HCT116 (cell line): ENCODE measurements around the gene ARHGEF10L. TPM values are rescaled to one million over a fixed set of nuclear protein-coding genes. Genes with fewer than 3 reads are reported as not detected.

ENCODE experiments used
- ATAC-seq: fragments of 200-7000 bp; cut with Tn5 transposase; 2 replicates; pipeline ENCODE4 v1.9.1; 2020; ENCODE audit warnings: mild to moderate bottlenecking, moderate library complexity
- BruUV-seq: library from RNA; stranded (reverse); fragments of 400-500 nt; replicated peaks from 2 replicates; lab custom pipeline; 2021; lab: Mats Ljungman, UMichigan
- CTCF ChIA-PET: fragments of 300-600 bp; sonication (Branson Sonifier 250); formaldehyde crosslinking; loops from one replicate; lab custom pipeline; 2021; ENCODE audit warnings: antibody characterized with exemption; lab: Charles Lee
- POLR2A ChIA-PET: fragments of 300-600, 350-600 bp; sonication (Branson Sonifier 250); formaldehyde crosslinking; loops from one replicate; lab custom pipeline; 2021; ENCODE audit warnings: antibody characterized with exemption; lab: Charles Lee
- RAD21 ChIA-PET, 2 experiments: fragments of 300-600 bp; sonication (Branson Sonifier 250); formaldehyde crosslinking; loops; one replicate each; lab custom pipeline; 2023; ENCODE audit warnings: low total read pairs in 2 of 2; ENCODE audit not compliant: uncharacterized antibody in 2 of 2, unreplicated experiment in 2 of 2, low non-redundant PET in 1 of 2; lab: Charles Lee
- DNase-seq: peaks from one replicate; pipeline ENCODE4 v3.0.0-alpha.2; 2010; ENCODE audit warnings: low read depth, low spot score
- H2AFZ ChIP-seq: fragments of 200-600 bp; shearing (Covaris generic), sonication (generic); 2 replicates; pipeline ENCODE4 v1.6.1; 2017; ENCODE audit warnings: low read depth, mixed run types, mixed read lengths, antibody characterized with exemption, low read length; ENCODE audit not compliant: poor library complexity, severe bottlenecking
- H3K27ac ChIP-seq: 2 replicates; pipeline ENCODE4 v1.5.1; 2012; ENCODE audit warnings: low read depth, low read length
- H3K27me3 ChIP-seq: fragments of 200-600 bp; sonication (generic); 2 replicates; pipeline ENCODE4 v1.6.1; 2016; ENCODE audit warnings: mixed run types, low read length, mixed read lengths; ENCODE audit not compliant: insufficient read depth
- H3K36me3 ChIP-seq, 2 experiments: fragments of 200-500 bp in 1 of 2; fragments of 200-600 bp in 1 of 2; sonication (Bioruptor generic) in 1 of 2; sonication (generic) in 1 of 2; 2 replicates each; pipeline versions ENCODE4 v1.5.1 to v1.6.1; 2014 to 2016; ENCODE audit warnings: low read length in 2 of 2, inconsistent platforms in 1 of 2, mixed read lengths in 1 of 2, mixed run types in 1 of 2; ENCODE audit not compliant: insufficient read depth in 2 of 2, control insufficient read depth in 1 of 2
- H3K4me1 ChIP-seq, 2 experiments: fragments of 200-600 bp in 1 of 2; sonication (generic) in 1 of 2; 2 replicates each; pipeline versions ENCODE4 v1.5.1 to v1.6.1; 2012 to 2017; ENCODE audit warnings: low read length in 2 of 2, inconsistent platforms in 1 of 2, mild to moderate bottlenecking in 1 of 2, mixed read lengths in 1 of 2, mixed run types in 1 of 2, moderate library complexity in 1 of 2; ENCODE audit not compliant: insufficient read depth in 2 of 2, control insufficient read depth in 1 of 2
- H3K4me2 ChIP-seq: fragments of 200-600 bp; sonication (generic); 2 replicates; pipeline ENCODE4 v1.6.1; 2017; ENCODE audit warnings: mixed run types, low read length, mixed read lengths
- H3K4me3 ChIP-seq, 2 experiments: fragments of 200-600 bp in 1 of 2; sonication (generic) in 1 of 2; replicated peaks in 1 of 2; 2 replicates each; pipeline ENCODE4 v1.5.1; 2011 to 2016; ENCODE audit warnings: low read length in 2 of 2, control low read depth in 1 of 2, low read depth in 1 of 2, mild to moderate bottlenecking in 1 of 2, mixed read lengths in 1 of 2, mixed run types in 1 of 2
- H3K79me2 ChIP-seq: fragments of 200-600 bp; sonication (generic); 2 replicates; pipeline ENCODE4 v1.6.1; 2017; ENCODE audit warnings: mild to moderate bottlenecking, mixed run types, low read length, moderate library complexity, mixed read lengths; ENCODE audit not compliant: insufficient read depth
- H3K9ac ChIP-seq: fragments of 200-600 bp; sonication (generic); 2 replicates; pipeline ENCODE4 v1.6.1; 2016; ENCODE audit warnings: low read length, mixed read lengths
- H3K9me2 ChIP-seq: fragments of 200-600 bp; sonication (generic), shearing (Covaris generic); 2 replicates; pipeline ENCODE4 v1.6.1; 2017; ENCODE audit warnings: mixed run types, mild to moderate bottlenecking, moderate library complexity; ENCODE audit not compliant: insufficient read depth
- H3K9me3 ChIP-seq, 2 experiments: fragments of 200-500 bp in 1 of 2; fragments of 200-600 bp in 1 of 2; sonication (Bioruptor generic) in 1 of 2; sonication (generic) in 1 of 2; 2 replicates each; pipeline ENCODE4 v1.6.1; 2014 to 2017; ENCODE audit warnings: low read length in 2 of 2, mixed read lengths in 2 of 2, inconsistent platforms in 1 of 2, low read depth in 1 of 2, mild to moderate bottlenecking in 1 of 2, mixed run types in 1 of 2, moderate library complexity in 1 of 2; ENCODE audit not compliant: control insufficient read depth in 1 of 2, insufficient read depth in 1 of 2
- H4K20me1 ChIP-seq: fragments of 200-600 bp; sonication (generic), shearing (Covaris generic); 2 replicates; pipeline ENCODE4 v1.6.1; 2017; ENCODE audit warnings: mixed run types, mild to moderate bottlenecking, moderate library complexity; ENCODE audit not compliant: insufficient read depth
- ATF3 ChIP-seq: IDR thresholded peaks from 2 replicates; pipeline ENCODE4 v1.6.1; 2012
- CBX3 ChIP-seq: IDR thresholded peaks from 2 replicates; pipeline ENCODE4 v1.6.1; 2012; ENCODE audit warnings: low read depth
- CEBPB ChIP-seq: IDR thresholded peaks from 2 replicates; pipeline ENCODE4 v1.6.1; 2012; ENCODE audit warnings: low read depth
- EGR1 ChIP-seq: IDR thresholded peaks from 2 replicates; pipeline ENCODE4 v1.6.1; 2012; ENCODE audit warnings: low read depth
- JUND ChIP-seq: IDR thresholded peaks from 2 replicates; pipeline ENCODE4 v1.6.1; 2012
- MAX ChIP-seq: IDR thresholded peaks from 2 replicates; pipeline ENCODE4 v1.6.1; 2012
- SRF ChIP-seq: IDR thresholded peaks from 2 replicates; pipeline ENCODE4 v1.6.1; 2012; ENCODE audit warnings: low read depth
- TCF7L2 ChIP-seq: IDR thresholded peaks from 2 replicates; pipeline ENCODE4 v1.7.0; 2011; ENCODE audit warnings: borderline replicate concordance, inconsistent platforms; ENCODE audit not compliant: insufficient read depth, insufficient read length; ENCODE audit errors: extremely low read depth
- YY1 ChIP-seq: IDR thresholded peaks from 2 replicates; pipeline ENCODE4 v1.6.1; 2011; ENCODE audit warnings: low read length, low read depth, moderate library complexity, mild to moderate bottlenecking; ENCODE audit not compliant: insufficient replicate concordance; ENCODE audit errors: extremely low read depth
- ZBTB33 ChIP-seq: IDR thresholded peaks from 2 replicates; pipeline ENCODE4 v1.6.1; 2011; ENCODE audit warnings: mild to moderate bottlenecking, low read length, moderate library complexity; ENCODE audit not compliant: insufficient replicate concordance; ENCODE audit errors: extremely low read depth
- ZFX ChIP-seq: fragments of 450-650 bp; IDR thresholded peaks from 2 replicates; pipeline ENCODE4 v1.6.1; 2017
- ZNF274 ChIP-seq: fragments of 200-500 bp; sonication (Bioruptor generic); IDR thresholded peaks from 2 replicates; pipeline ENCODE4 v1.6.1; 2014; ENCODE audit warnings: mild to moderate bottlenecking, low read depth, low read length, inconsistent platforms
- intact Hi-C: fragments of 100-400 bp; cut with micrococcal nuclease; formaldehyde crosslinking; loops from 2 replicates; pipeline ENCODE4 v1.10.0; 2022
- total RNA-seq: library from RNA; stranded (reverse); gene quantifications from one replicate; pipeline ENCODE4 v1.2.1, GENCODE V29; 2021; ENCODE audit not compliant: unreplicated experiment

Gene ARHGEF10L
- total RNA-seq, 1 experiment from 2014 or later: 14.7 TPM

- CTCF ChIA-PET: interaction anchor here (4.7 kb wide), 1 partner anchor 14 kb away, joined by 19 read pairs; no protein-coding TSS in a partner anchor
- Histone ChIP-seq H3K79me2 (no peaks in the 10 kb centered on the region), H3K4me3 (no peak overlapping the region), H3K4me2 (no peak overlapping the region), H3K9ac (no peak overlapping the region), H3K27me3 (no peaks in the 10 kb centered on the region), H4K20me1 (no peaks in the 10 kb centered on the region), H3K27ac (no peak overlapping the region), H2AFZ (no peak overlapping the region), H3K4me1 (no peaks in the 10 kb centered on the region), H3K9me2 (no peaks in the 10 kb centered on the region), H3K36me3 (no peaks in the 10 kb centered on the region), H3K9me3 (no peaks in the 10 kb centered on the region)
- DNase-seq (no peak), ATAC-seq (no peak)
- BruUV-seq: no TSS peak
- intact Hi-C loops: no loop called here
- RAD21 ChIA-PET: no interaction called here
- POLR2A ChIA-PET: no interaction called here
- no peak for TF ChIP-seq JUND
- TF ChIP-seq ZFX: no peak
- TF ChIP-seq TCF7L2: no peak
- TF ChIP-seq ZNF274: no peak
- no peak for TF ChIP-seq ZBTB33
- TF ChIP-seq CBX3: no peak
- TF ChIP-seq YY1: no peak
- no peak for TF ChIP-seq MAX
- no peak for TF ChIP-seq SRF
- no peak for TF ChIP-seq CEBPB
- TF ChIP-seq ATF3: no peak
- no peak for TF ChIP-seq EGR1
These were observed 109.1 kb downstream of the ARHGEF10L start for GRCh38 chr1:17648457-17649145.
